Stomach (tissue), 4 donors: ENCODE results near the gene JMJD1C.

Experiments
- CTCF ChIP-seq, 7 experiments: fragments of 450-650 bp in 4 of 7; fragments of 200-600 bp in 3 of 7; sonication (generic) in 3 of 7; IDR thresholded peaks; one replicate each; pipeline ENCODE4 v1.5.1; 2016 to 2019; ENCODE audit warnings: antibody characterized with exemption in 7 of 7, control low read depth in 2 of 7, mild to moderate bottlenecking in 1 of 7
- EP300 ChIP-seq: sonication (generic); formaldehyde crosslinking; IDR thresholded peaks from one replicate; pipeline ENCODE4 v1.6.1; 2017; ENCODE audit warnings: antibody characterized with exemption

GRCh38 chr10:63410633-63411032 is 55.1 kb downstream of the JMJD1C start:
- TF ChIP-seq EP300 (no peak), CTCF (IDR thresholded peaks at IDR 0.05) (no peak)
